Epithelial cell of proximal tubule (primary cell): ENCODE measurements around the gene PGAP3. TPM values are rescaled to one million over a fixed set of nuclear protein-coding genes. Genes with fewer than 3 reads are reported as not detected.

Experiments
- DNase-seq: peaks from one replicate; pipeline ENCODE4 v3.0.0-alpha.2; 2011; ENCODE audit warnings: low read depth
- H3K4me3 ChIP-seq: 2 replicates; pipeline ENCODE4 v1.5.1; 2011; ENCODE audit warnings: low read depth, mild to moderate bottlenecking, low read length
- total RNA-seq: library from RNA; depleted of rRNA; stranded (reverse); fragments of >200 nt; gene quantifications from 2 replicates; pipeline ENCODE4 v1.2.3, GENCODE V29; 2015
- TF ChIP-seq, protein P1 (sequence below): conservative IDR thresholded peaks from 2 replicates; pipeline ENCODE4 v1.5.1; 2012; ENCODE audit warnings: low read depth, mild to moderate bottlenecking, low read length

PGAP3 gene
- total RNA-seq, 1 donor from 2014 or later, result 11.2 TPM

DNA sequence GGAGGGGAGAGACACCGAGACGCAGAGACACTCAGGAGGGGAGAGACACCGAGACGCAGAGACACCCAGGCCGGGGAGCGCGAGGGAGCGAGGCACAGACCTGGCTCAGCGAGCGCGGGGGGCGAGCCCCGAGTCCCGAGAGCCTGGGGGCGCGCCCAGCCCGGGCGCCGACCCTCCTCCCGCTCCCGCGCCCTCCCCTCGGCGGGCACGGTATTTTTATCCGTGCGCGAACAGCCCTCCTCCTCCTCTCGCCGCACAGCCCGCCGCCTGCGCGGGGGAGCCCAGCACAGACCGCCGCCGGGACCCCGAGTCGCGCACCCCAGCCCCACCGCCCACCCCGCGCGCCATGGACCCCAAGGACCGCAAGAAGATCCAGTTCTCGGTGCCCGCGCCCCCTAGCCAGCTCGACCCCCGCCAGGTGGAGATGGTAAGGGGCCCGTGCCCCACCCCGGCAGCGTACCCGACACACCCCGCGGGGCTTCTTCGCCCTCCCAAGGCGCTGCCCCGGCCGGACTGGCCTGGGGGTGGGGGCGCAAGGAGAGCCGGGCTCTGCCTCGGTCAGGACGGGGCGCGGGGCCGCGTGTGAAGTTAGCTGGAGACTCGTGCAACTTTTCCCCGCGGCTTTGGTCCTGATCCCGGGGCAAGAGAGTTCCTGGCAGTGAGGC, 60.7 kb downstream of the PGAP3 start:
- peak overlapping the region; percentile 14 for H3K4me3 ChIP-seq
- TF ChIP-seq, protein P1, sequence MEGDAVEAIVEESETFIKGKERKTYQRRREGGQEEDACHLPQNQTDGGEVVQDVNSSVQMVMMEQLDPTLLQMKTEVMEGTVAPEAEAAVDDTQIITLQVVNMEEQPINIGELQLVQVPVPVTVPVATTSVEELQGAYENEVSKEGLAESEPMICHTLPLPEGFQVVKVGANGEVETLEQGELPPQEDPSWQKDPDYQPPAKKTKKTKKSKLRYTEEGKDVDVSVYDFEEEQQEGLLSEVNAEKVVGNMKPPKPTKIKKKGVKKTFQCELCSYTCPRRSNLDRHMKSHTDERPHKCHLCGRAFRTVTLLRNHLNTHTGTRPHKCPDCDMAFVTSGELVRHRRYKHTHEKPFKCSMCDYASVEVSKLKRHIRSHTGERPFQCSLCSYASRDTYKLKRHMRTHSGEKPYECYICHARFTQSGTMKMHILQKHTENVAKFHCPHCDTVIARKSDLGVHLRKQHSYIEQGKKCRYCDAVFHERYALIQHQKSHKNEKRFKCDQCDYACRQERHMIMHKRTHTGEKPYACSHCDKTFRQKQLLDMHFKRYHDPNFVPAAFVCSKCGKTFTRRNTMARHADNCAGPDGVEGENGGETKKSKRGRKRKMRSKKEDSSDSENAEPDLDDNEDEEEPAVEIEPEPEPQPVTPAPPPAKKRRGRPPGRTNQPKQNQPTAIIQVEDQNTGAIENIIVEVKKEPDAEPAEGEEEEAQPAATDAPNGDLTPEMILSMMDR, result no peak
- DNase-seq, result no peak

DNA sequence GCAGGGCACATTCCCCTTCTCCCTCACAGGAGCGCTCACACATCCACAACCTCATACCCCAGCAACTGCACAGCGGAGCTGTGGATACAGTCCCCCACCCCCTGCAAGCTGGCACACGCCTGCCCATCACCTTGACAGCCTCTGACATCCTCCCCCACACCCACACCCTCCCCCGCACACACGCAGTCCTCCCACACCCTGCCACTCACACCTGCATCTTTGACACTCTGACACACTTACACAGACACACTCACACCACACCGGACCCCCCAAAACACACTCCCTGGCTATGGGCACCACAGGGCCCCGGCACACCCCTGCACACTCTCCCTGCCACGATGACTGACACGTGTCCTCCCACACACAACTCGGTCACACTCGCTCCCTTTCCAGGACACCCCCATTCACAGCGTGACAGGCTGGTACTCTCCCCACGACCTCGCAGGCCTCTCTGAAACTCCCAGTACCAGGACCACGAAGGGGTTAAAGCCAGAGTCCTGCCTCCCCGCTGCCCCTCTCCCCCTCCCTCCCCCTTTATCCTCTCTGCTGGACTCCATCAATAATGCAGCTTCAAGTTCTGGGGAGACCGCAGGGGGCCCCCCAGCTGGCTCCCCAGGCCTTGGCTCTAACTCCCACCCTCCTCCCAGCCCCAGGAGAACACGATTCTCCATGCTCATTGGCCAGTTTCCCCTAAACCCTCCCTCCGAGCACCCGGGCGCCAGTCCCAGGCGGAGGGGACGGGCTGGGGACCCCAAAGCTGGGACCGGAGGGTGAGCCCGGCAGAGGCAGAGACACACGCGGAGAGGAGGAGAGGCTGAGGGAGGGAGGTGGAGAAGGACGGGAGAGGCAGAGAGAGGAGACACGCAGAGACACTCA, 61.4 kb downstream of the PGAP3 start, which contains the start of gene PPP1R1B:
Gene PPP1R1B, plus strand, starts transcription at position 782 of the 876 bp plus-strand sequence. CDS start 441 bp downstream, outside the sequence.
- no peak for DNase-seq
- H3K4me3 ChIP-seq, result peak within 1 kb of the TSS; percentile 14
- TF ChIP-seq, protein P1, result no peak

DNA sequence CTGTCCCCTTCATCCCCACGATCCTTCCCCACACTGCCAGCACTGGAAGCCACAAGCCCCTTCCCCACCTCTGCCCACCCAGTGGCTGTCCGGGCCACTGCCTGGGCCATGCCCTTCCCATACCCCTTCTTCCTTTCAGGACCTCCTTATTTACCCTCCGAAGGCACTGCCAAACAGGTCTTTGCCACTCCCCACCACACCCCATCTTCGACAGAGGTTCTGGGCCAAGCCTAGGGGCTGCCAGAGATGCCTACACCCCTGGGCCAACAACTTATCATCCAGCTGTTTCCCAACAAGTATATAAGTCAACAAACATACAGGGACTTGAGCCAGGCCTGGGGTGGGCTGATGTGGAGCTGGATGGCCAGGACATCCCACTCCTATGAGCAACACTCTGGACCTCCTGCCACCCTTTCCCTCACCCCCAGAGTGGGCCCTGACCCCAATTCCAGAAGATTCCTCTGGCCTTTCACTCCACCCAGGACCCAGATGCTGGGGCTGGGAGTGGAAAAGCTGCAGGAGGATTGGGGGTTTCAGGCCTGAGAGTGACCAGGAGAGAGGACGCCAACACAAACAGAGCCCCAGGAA, 62.6 kb downstream of the PGAP3 start:
- TF ChIP-seq, protein P1, result no peak
- H3K4me3 ChIP-seq, result no peak overlapping the region
- no peak for DNase-seq

DNA sequence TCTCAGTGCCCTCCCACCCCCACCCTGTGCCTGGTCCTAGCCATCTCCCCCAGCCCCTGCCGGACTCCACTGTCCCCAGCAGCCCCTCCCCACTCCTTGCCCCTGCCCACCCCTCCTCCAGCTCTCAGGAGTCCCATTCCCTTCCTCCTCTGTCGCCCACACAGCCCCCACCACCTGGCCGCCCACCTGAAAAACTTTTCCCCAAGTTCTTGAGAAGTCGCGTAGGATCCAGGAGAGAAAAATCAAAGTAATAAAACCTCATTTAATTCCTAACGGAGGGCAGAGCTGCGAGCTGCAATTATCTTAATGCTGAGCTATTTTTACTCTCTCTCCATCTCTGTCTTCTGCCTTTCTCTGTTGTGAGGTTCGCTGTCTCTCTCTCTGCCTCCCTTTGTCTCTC, 63.5 kb downstream of the PGAP3 start:
- TF ChIP-seq, protein P1, result no peak
- DNase-seq, result no peak
- H3K4me3 ChIP-seq, result no peak overlapping the region

DNA sequence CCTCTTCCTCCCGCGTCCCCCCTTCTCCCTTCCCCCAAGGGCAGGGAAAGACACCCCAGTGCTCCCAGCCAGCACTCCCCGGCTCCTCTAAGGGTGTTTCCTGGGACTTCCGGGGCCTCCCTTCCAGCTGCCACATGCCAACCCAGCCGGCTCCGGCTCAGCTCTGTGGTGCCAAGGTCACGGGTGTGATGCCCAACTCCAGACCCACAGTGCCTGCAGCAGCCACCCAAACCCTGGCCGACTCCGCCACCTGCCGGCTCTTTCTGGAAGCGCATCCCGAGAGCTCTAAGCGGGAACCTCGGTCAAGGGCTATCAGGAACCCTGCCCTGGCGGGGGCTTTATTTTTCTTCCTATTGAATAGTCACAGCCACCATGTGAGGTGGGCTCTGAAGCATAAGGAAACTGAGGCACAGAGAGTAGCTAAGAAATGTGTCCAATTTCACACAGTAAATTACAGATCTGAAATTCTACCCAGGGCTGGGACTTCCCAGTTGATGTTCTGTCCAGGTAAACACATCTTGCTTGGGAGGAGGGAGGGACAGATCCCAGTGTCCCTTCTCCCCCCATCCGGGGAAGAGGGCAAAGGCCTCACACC, 64.4 kb downstream of the PGAP3 start:
- no peak overlapping the region for H3K4me3 ChIP-seq
- no peak for DNase-seq
- TF ChIP-seq, protein P1, result peak; percentile 90

DNA sequence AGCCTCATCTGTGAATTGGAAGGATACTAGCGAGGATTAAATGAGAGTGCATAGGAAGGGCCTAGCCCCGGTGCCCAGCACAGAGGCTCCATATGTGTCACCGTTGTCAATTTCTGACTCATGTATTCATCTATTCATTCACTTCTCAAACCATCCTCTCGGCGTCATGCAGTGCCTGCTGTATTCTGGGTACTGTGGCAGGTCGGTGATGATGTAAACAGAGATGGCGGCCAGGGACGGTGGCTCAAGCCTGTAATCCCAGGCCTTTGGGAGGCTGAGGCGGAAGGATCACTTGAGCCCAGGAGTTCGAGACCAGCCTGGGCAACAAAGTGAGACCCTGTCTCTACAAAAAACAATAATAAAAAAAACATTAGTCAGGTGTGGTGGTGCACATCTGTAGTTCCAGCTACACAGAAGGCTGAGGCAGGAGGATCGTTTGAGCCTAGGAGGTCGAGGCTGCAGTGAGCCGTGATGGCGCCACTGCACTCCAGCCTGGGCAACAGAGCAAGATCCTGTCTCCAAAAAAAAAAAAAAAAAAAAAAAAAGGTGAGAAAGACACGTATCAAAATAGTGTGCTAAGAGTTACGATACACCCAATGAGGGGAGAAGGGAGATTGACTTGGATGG, 65.4 kb downstream of the PGAP3 start:
- TF ChIP-seq, protein P1, result no peak
- H3K4me3 ChIP-seq, result no peak overlapping the region
- DNase-seq, result no peak
